ENCODE results near the gene CCT7.
A peak's percentile ranks its signal among the peaks of the same experiment; 100 is the strongest.

Gene CCT7

GRCh38 chr2:73282924-73283544 lies 48.9 kb downstream of the CCT7 start:
- H3K27ac ChIP-seq (ENCODE audit: low read depth, low read length), result peak overlapping the region; percentile 93; the same call in 1 of the 2 replicates
- no peaks in the 10 kb centered on the region for H3K9me2 ChIP-seq (replicated peaks; ENCODE audit: control insufficient read depth, low read length)
- TF ChIP-seq EZH2phosphoT487 (IDR thresholded peaks at IDR 0.05; ENCODE audit: borderline replicate concordance, low read length), result no peak
- no peak for TF ChIP-seq CTCF (IDR thresholded peaks at IDR 0.05; ENCODE audit: low read depth, low read length, poor library complexity, severe bottlenecking)
- H3F3A ChIP-seq (ENCODE audit: control insufficient read depth, insufficient read depth), result peaks cover 3% of the 10 kb centered on the region; the same call in 1 of the 2 replicates
- H3K4me1 ChIP-seq (ENCODE audit: control insufficient read depth, low read length), result peaks cover 37% of the 10 kb centered on the region
- H3K4me3 ChIP-seq (ENCODE audit: low read length), result peak overlapping the region; percentile 95
- H3K4me2 ChIP-seq (ENCODE audit: low read length), result peak overlapping the region; percentile 99
- no peaks in the 10 kb centered on the region for H3K9me3 ChIP-seq (ENCODE audit: control insufficient read depth, insufficient read depth, low read length)
- H3K79me2 ChIP-seq (ENCODE audit: control insufficient read depth, low read length), result peaks cover 62% of the 10 kb centered on the region
- H3K36me3 ChIP-seq (ENCODE audit: control insufficient read depth, low read length), result peaks cover 59% of the 10 kb centered on the region
- H4K20me1 ChIP-seq (ENCODE audit: control insufficient read depth, insufficient read depth, low read depth, low read length), result peaks cover 26% of the 10 kb centered on the region
- H3K27me3 ChIP-seq (ENCODE audit: control insufficient read depth, low read length), result no peaks in the 10 kb centered on the region

- TF ChIP-seq CTCF (IDR thresholded peaks at IDR 0.05; ENCODE audit: low read depth, low read length, poor library complexity, severe bottlenecking) (no peak), EZH2phosphoT487 (IDR thresholded peaks at IDR 0.05; ENCODE audit: borderline replicate concordance, low read length) (no peak)
Observed at GRCh38 chr2:73283545-73284295, 49.6 kb downstream of the CCT7 start.

GRCh38 chr2:73284296-73285158 lies 50.4 kb downstream of the CCT7 start, which contains the start of gene FBXO41:
FBXO41 (minus strand) TSS chr2:73284478; CDS start chr2:73269630, 14,848 bp downstream.
- peaks cover 19% of the 10 kb centered on the region for H4K20me1 ChIP-seq (ENCODE audit: control insufficient read depth, insufficient read depth, low read depth, low read length)
- H3K36me3 ChIP-seq (ENCODE audit: control insufficient read depth, low read length), result peaks cover 45% of the 10 kb centered on the region
- H3K9me2 ChIP-seq (replicated peaks; ENCODE audit: control insufficient read depth, low read length), result no peaks in the 10 kb centered on the region
- peaks cover 47% of the 10 kb centered on the region for H3K79me2 ChIP-seq (ENCODE audit: control insufficient read depth, low read length)
- H3K4me1 ChIP-seq (ENCODE audit: control insufficient read depth, low read length), result peaks cover 37% of the 10 kb centered on the region
- H3K27me3 ChIP-seq (ENCODE audit: control insufficient read depth, low read length), result no peaks in the 10 kb centered on the region
- no peaks in the 10 kb centered on the region for H3K9me3 ChIP-seq (ENCODE audit: control insufficient read depth, insufficient read depth, low read length)
- peak within 1 kb of the TSS; percentile 95 for H3K4me3 ChIP-seq (ENCODE audit: low read length)
- peak within 1 kb of the TSS; percentile 99 for H3K4me2 ChIP-seq (ENCODE audit: low read length)
- TF ChIP-seq CTCF (IDR thresholded peaks at IDR 0.05; ENCODE audit: low read depth, low read length, poor library complexity, severe bottlenecking), result peak; percentile 20
- TF ChIP-seq EZH2phosphoT487 (IDR thresholded peaks at IDR 0.05; ENCODE audit: borderline replicate concordance, low read length), result no peak
- peaks cover 4% of the 10 kb centered on the region; the same call in 1 of the 2 replicates for H3F3A ChIP-seq (ENCODE audit: control insufficient read depth, insufficient read depth)
- H3K27ac ChIP-seq (ENCODE audit: low read depth, low read length), result peak within 1 kb of the TSS; percentile 93

More at GRCh38 chr2:73283545-73284295, 49.6 kb downstream of the CCT7 start:
- peaks cover 22% of the 10 kb centered on the region for H4K20me1 ChIP-seq (ENCODE audit: control insufficient read depth, insufficient read depth, low read depth, low read length)
- peaks cover 53% of the 10 kb centered on the region for H3K36me3 ChIP-seq (ENCODE audit: control insufficient read depth, low read length)
- no peaks in the 10 kb centered on the region for H3K27me3 ChIP-seq (ENCODE audit: control insufficient read depth, low read length)
- H3F3A ChIP-seq (ENCODE audit: control insufficient read depth, insufficient read depth), result peaks cover 3% of the 10 kb centered on the region; the same call in 1 of the 2 replicates
- no peaks in the 10 kb centered on the region for H3K9me3 ChIP-seq (ENCODE audit: control insufficient read depth, insufficient read depth, low read length)
- peaks cover 37% of the 10 kb centered on the region for H3K4me1 ChIP-seq (ENCODE audit: control insufficient read depth, low read length)
- H3K4me3 ChIP-seq (ENCODE audit: low read length), result peak overlapping the region; percentile 95
- no peaks in the 10 kb centered on the region for H3K9me2 ChIP-seq (replicated peaks; ENCODE audit: control insufficient read depth, low read length)
- H3K79me2 ChIP-seq (ENCODE audit: control insufficient read depth, low read length), result peaks cover 55% of the 10 kb centered on the region
- peak overlapping the region; percentile 93 for H3K27ac ChIP-seq (ENCODE audit: low read depth, low read length)
- peak overlapping the region; percentile 99 for H3K4me2 ChIP-seq (ENCODE audit: low read length)

Measured in DOHH2 (cell line).